ENCODE results near the gene RFESD. TPM values are rescaled to one million over a fixed set of nuclear protein-coding genes. Genes with fewer than 3 reads are reported as not detected.

The RFESD gene
- total and polyA plus RNA-seq, 4 donors, result 1.1 to 98.0 (median 1.4) TPM

GRCh38 chr5:95638632-95639031 lies 7.9 kb upstream of the RFESD start:
- Histone ChIP-seq H3K4me3 (ENCODE audit: low read depth in 1 of 3, low read length in 3 of 3) (no peak overlapping the region), H3K4me1 (ENCODE audit: control insufficient read depth in 4 of 4, insufficient read depth in 4 of 4, low read length in 3 of 4) (peaks cover 6 to 22% (median 12%) of the 10 kb centered on the region in 4 donors), H3K36me3 (ENCODE audit: control insufficient read depth in 4 of 4, insufficient read depth in 3 of 4, low read depth in 1 of 4, low read length in 3 of 4) (no peaks in the 10 kb centered on the region), H3K27me3 (ENCODE audit: control insufficient read depth in 4 of 4, insufficient read depth in 4 of 4, low read length in 3 of 4) (no peaks in the 10 kb centered on the region), H3K9me3 (ENCODE audit: control insufficient read depth in 4 of 4, low read length in 3 of 4) (no peaks in the 10 kb centered on the region), H3K9ac (ENCODE audit: low read depth in 1 of 2, low read length in 2 of 2) (no peak overlapping the region), H3K27ac (ENCODE audit: low read depth in 1 of 2, low read length in 2 of 2) (no peak overlapping the region)
- no peak for TF ChIP-seq CTCF (IDR thresholded peaks at IDR 0.05; ENCODE audit: low read depth, low read length, missing input control)
- TF ChIP-seq SP1 (IDR thresholded peaks at IDR 0.05), result no peak
- no peak for TF ChIP-seq EGR1 (IDR thresholded peaks at IDR 0.05; ENCODE audit: low read depth in 2 of 2)
- TF ChIP-seq FOXA1 (IDR thresholded peaks at IDR 0.05), result no peak
- no peak for TF ChIP-seq MAX (IDR thresholded peaks at IDR 0.05)
- no peak for TF ChIP-seq REST (IDR thresholded peaks at IDR 0.05)
- no peak for TF ChIP-seq JUND (IDR thresholded peaks at IDR 0.05)
- TF ChIP-seq RXRA (IDR thresholded peaks at IDR 0.05), result no peak
- TF ChIP-seq GABPA (IDR thresholded peaks at IDR 0.05 in 1 of 2, conservative IDR thresholded peaks at IDR 0.05 in 1 of 2), result no peak
- TF ChIP-seq ZBTB33 (IDR thresholded peaks at IDR 0.05), result no peak
- DNase-seq (ENCODE audit: low spot score), result no peak
- 86% methylated on average over 3 of the region's 3 CpGs for WGBS

GRCh38 chr5:95641741-95642220 lies 4.8 kb upstream of the RFESD start:
- 44% methylated on average over 5 of the region's 5 CpGs for WGBS
- TF ChIP-seq TAF1 (conservative IDR thresholded peaks at IDR 0.05) (peak; percentile 91), MAX (IDR thresholded peaks at IDR 0.05) (peak; percentile 58), HNF4A (conservative IDR thresholded peaks at IDR 0.05) (peak; percentile 78 to 81), ZBTB33 (IDR thresholded peaks at IDR 0.05) (peak; percentile 75), YY1 (IDR thresholded peaks at IDR 0.05) (peak; percentile 93), CTCF (IDR thresholded peaks at IDR 0.05; ENCODE audit: low read depth, low read length, missing input control) (no peak), RXRA (IDR thresholded peaks at IDR 0.05) (peak; percentile 80 to 83), ATF3 (IDR thresholded peaks at IDR 0.05) (peak; percentile 77), GABPA (IDR thresholded peaks at IDR 0.05 in 1 of 2, conservative IDR thresholded peaks at IDR 0.05 in 1 of 2) (peak in 1 of 2 donors; percentile 10), RAD21 (IDR thresholded peaks at IDR 0.05) (peak in 1 of 2 donors; percentile 64), JUND (IDR thresholded peaks at IDR 0.05) (peak; percentile 87 to 93)

More at GRCh38 chr5:95641741-95642220, 4.8 kb upstream of the RFESD start:
- no peaks in the 10 kb centered on the region for H3K27me3 ChIP-seq (ENCODE audit: control insufficient read depth in 4 of 4, insufficient read depth in 4 of 4, low read length in 3 of 4)
- H3K27ac ChIP-seq (ENCODE audit: low read depth in 1 of 2, low read length in 2 of 2), result peak overlapping the region; percentile 69 to 77
- peak overlapping the region in 1 of 2 donors; percentile 59 for H3K9ac ChIP-seq (ENCODE audit: low read depth in 1 of 2, low read length in 2 of 2)
- no peaks in the 10 kb centered on the region for H3K36me3 ChIP-seq (ENCODE audit: control insufficient read depth in 4 of 4, insufficient read depth in 3 of 4, low read depth in 1 of 4, low read length in 3 of 4)
- DNase-seq (ENCODE audit: low spot score), result no peak
- H3K4me1 ChIP-seq (ENCODE audit: control insufficient read depth in 4 of 4, insufficient read depth in 4 of 4, low read length in 3 of 4), result peaks cover 6 to 32% (median 14%) of the 10 kb centered on the region in 4 donors
- no peak overlapping the region for H3K4me3 ChIP-seq (ENCODE audit: low read depth in 1 of 3, low read length in 3 of 3)
- no peaks in the 10 kb centered on the region for H3K9me3 ChIP-seq (ENCODE audit: control insufficient read depth in 4 of 4, low read length in 3 of 4)

Data from liver (tissue), 9 donors.